ENCODE data around the gene MYPN. TPM values are rescaled to one million over a fixed set of nuclear protein-coding genes. Genes with fewer than 3 reads are reported as not detected.

Gene MYPN
- total RNA-seq, 2 donors from 2014 or later: 2.3 TPM; not detected in 1

DNA sequence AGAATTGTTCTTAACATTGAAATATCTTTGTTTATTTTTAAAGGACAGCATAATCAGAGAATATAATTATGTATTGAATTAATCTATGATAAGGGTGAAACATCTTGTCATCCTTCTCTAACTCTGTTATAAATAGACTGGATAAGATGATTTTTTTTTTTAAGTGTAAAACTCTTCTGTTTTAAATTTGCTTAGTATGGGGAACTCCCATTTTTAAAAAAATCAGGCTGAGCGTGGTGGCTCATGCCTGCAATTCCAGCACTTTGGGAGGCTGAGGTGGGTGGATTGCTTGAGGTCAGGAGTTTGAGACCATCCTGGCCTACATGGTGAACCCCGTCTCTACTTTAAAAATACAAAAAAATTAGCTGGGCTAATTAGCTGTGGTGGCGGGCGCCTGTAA lies 24.8 kb upstream of the MYPN start:
- intact Hi-C loops (cut with DNase I): no loop called here
- no peak for DNase-seq
- WGBS, 2 donors: 86 to 87% methylated on average over 4 of the region's 4 CpGs

DNA sequence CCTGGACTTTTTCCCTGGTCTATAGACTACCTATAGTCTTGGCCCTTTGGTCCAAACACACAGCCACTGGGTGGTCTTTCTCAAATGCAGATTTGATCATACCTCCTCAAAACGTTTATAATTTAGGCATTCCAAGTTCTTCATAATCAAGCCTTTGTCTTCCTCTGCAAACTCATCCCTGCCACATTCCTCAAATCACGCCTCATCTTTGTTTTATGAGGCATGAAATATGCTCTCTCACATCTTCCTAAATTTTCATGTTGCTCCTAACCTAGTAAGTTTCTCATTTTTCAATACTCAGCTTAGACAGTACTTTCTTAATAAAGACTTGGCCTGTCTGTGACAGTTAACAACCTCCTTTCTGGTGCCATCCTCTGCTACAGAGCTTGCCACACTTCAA lies 23.3 kb upstream of the MYPN start:
- intact Hi-C loops (cut with DNase I): no loop called here
- H3K9me3 ChIP-seq: no peaks in the 10 kb centered on the region
- H3K4me1 ChIP-seq: no peaks in the 10 kb centered on the region
- H3K4me3 ChIP-seq: no peak overlapping the region
- DNase-seq (no peak), ATAC-seq (no peak)
- TF ChIP-seq POLR2A (IDR thresholded peaks at IDR 0.05): no peak
- TF ChIP-seq, protein P1, sequence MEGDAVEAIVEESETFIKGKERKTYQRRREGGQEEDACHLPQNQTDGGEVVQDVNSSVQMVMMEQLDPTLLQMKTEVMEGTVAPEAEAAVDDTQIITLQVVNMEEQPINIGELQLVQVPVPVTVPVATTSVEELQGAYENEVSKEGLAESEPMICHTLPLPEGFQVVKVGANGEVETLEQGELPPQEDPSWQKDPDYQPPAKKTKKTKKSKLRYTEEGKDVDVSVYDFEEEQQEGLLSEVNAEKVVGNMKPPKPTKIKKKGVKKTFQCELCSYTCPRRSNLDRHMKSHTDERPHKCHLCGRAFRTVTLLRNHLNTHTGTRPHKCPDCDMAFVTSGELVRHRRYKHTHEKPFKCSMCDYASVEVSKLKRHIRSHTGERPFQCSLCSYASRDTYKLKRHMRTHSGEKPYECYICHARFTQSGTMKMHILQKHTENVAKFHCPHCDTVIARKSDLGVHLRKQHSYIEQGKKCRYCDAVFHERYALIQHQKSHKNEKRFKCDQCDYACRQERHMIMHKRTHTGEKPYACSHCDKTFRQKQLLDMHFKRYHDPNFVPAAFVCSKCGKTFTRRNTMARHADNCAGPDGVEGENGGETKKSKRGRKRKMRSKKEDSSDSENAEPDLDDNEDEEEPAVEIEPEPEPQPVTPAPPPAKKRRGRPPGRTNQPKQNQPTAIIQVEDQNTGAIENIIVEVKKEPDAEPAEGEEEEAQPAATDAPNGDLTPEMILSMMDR (IDR thresholded peaks at IDR 0.05): no peak
- H3K27me3 ChIP-seq: no peaks in the 10 kb centered on the region
- 56 to 61% methylated on average over 2 of the region's 2 CpGs for WGBS, 2 donors
- no peaks in the 10 kb centered on the region for H3K36me3 ChIP-seq (replicated peaks in 1 of 2; ENCODE audit: insufficient read depth in 1 of 2, low read depth in 2 of 2)
- H3K27ac ChIP-seq: no peak overlapping the region

More for the DNA sequence above, 24.8 kb upstream of the MYPN start:
- Histone ChIP-seq H3K27me3 (no peaks in the 10 kb centered on the region), H3K4me3 (no peak overlapping the region), H3K4me1 (no peaks in the 10 kb centered on the region), H3K9me3 (no peaks in the 10 kb centered on the region), H3K27ac (no peak overlapping the region), H3K36me3 (replicated peaks in 1 of 2; ENCODE audit: insufficient read depth in 1 of 2, low read depth in 2 of 2) (no peaks in the 10 kb centered on the region)
- no peak for ATAC-seq
- TF ChIP-seq POLR2A (IDR thresholded peaks at IDR 0.05): no peak
- TF ChIP-seq, protein P1 (IDR thresholded peaks at IDR 0.05): no peak

DNA sequence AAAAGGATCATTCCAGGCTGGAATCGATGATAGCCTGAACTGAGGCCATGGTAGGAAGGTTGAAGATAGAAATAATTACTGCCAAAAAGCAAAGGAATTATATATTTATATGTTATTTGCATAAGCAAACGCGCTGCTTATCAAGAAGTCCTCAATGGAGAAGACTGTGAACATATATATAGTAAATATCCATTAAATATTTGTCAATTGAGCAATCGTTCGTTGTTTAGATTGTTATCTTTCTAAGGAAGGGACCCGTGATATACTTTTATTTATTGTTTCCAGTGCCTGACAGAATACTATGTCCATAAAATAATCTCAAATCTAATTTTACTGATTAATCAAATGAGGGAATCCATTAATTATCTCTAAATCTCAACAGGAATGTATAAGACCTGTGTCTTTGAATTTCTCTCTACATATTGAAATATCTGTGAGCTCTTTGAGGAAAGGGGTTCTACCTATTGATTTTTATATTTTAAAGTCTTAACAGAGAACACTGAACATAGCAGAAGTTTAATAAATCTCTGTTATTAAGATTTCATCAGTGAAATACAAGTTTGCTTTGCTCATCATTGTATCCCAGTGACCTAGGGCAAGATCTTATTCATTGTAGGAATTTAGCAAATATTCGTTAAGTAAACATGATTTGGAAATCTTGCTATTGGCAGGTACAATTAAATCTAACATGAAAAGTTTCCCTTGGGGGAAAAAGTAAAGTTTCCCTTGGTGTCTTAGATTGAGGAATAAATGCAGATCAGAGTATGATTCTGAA lies 22.2 kb upstream of the MYPN start:
- Histone ChIP-seq H3K4me3 (no peak overlapping the region), H3K36me3 (replicated peaks in 1 of 2; ENCODE audit: insufficient read depth in 1 of 2, low read depth in 2 of 2) (no peaks in the 10 kb centered on the region), H3K27me3 (no peaks in the 10 kb centered on the region), H3K4me1 (no peaks in the 10 kb centered on the region), H3K27ac (no peak overlapping the region), H3K9me3 (no peaks in the 10 kb centered on the region)
- WGBS, 2 donors: 54 to 66% methylated on average over 7 of the region's 7 CpGs
- TF ChIP-seq, protein P1 (IDR thresholded peaks at IDR 0.05): no peak
- no peak for TF ChIP-seq POLR2A (IDR thresholded peaks at IDR 0.05)
- intact Hi-C loops (cut with DNase I): no loop called here
- DNase-seq (no peak), ATAC-seq (no peak)

DNA sequence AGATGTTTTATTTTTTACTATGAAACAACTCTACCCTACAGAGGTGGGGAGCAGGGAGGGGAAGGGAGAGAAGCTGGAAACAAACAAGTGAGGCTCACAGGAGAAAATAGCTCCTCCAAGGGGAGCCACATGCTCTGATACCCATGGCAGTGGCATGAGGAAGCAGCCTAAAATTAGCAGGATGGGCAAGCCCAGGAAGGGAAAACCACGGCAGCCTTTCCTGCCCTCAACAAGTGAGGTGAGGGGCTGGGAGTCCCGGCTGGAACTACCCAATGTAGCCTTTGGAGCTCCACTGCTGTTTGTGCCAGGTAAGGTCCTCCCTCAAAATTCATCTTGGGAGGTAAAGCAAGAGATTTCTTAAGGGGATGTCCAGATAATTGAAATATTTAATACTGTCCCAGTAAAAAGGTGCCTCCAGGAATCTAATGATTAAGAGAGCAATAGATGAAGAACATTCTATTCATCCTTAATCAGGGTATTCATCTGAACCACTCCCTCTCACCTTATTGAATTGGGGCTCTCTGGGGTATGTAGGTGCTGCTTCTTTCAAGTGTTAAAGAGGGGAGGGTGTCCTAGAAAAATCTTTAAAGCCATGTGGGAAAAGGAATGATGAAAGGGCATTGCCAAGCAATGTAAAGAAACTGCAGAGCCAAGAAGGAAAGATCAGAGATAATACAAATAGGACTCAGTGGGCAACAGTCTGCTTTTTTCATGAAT lies 21.4 kb upstream of the MYPN start:
- H3K4me3 ChIP-seq: no peak overlapping the region
- H3K27ac ChIP-seq: no peak overlapping the region
- DNase-seq (no peak), ATAC-seq (no peak)
- intact Hi-C loops (cut with DNase I): no loop called here
- TF ChIP-seq, protein P1 (IDR thresholded peaks at IDR 0.05): no peak
- no peak for TF ChIP-seq POLR2A (IDR thresholded peaks at IDR 0.05)
- H3K9me3 ChIP-seq: no peaks in the 10 kb centered on the region
- no peaks in the 10 kb centered on the region for H3K36me3 ChIP-seq (replicated peaks in 1 of 2; ENCODE audit: insufficient read depth in 1 of 2, low read depth in 2 of 2)
- whole genome bisulfite sequencing, 2 donors: 48 to 66% methylated on average over 2 of the region's 2 CpGs
- H3K27me3 ChIP-seq: no peaks in the 10 kb centered on the region
- H3K4me1 ChIP-seq: no peaks in the 10 kb centered on the region

All from body of pancreas (tissue), 4 donors.